H9 (cell line): ENCODE results near the gene IRF7. TPM values are rescaled to one million over a fixed set of nuclear protein-coding genes. Genes with fewer than 3 reads are reported as not detected.

Experiments
- DNase-seq: peaks from one replicate; pipeline ENCODE4 v3.0.0-alpha.2; 2017
- H2AFZ ChIP-seq: one replicate; pipeline ENCODE4 v1.6.1; 2013; ENCODE audit warnings: mild to moderate bottlenecking, low read length, control low read depth, moderate library complexity
- H2AK5ac ChIP-seq: 2 replicates; pipeline ENCODE4 v1.6.1; 2013; ENCODE audit warnings: low read length, control low read depth, mixed read lengths; ENCODE audit not compliant: insufficient read length
- H2BK120ac ChIP-seq: one replicate; pipeline ENCODE4 v1.6.1; 2013; ENCODE audit warnings: low read depth, mild to moderate bottlenecking, low read length, control low read depth, inconsistent platforms; ENCODE audit not compliant: poor library complexity, severe bottlenecking
- H2BK12ac ChIP-seq: 2 replicates; pipeline ENCODE4 v1.6.1; 2013; ENCODE audit warnings: low read length, control low read depth, mixed read lengths, low read depth; ENCODE audit not compliant: insufficient read length
- H2BK15ac ChIP-seq: 2 replicates; pipeline ENCODE4 v1.6.1; 2013; ENCODE audit warnings: low read depth, low read length, control low read depth
- H2BK20ac ChIP-seq: one replicate; pipeline ENCODE4 v1.6.1; 2013; ENCODE audit warnings: low read depth, mild to moderate bottlenecking, low read length, control low read depth, inconsistent platforms; ENCODE audit not compliant: poor library complexity, severe bottlenecking
- H2BK5ac ChIP-seq: 2 replicates; pipeline ENCODE4 v1.6.1; 2013; ENCODE audit warnings: low read length, control low read depth, mixed read lengths; ENCODE audit not compliant: insufficient read length
- H3K14ac ChIP-seq: 2 replicates; pipeline ENCODE4 v1.6.1; 2013; ENCODE audit warnings: low read length, control low read depth; ENCODE audit not compliant: insufficient read depth
- H3K18ac ChIP-seq: 2 replicates; pipeline ENCODE4 v1.6.1; 2013; ENCODE audit warnings: low read depth, mild to moderate bottlenecking, mixed read lengths, low read length, control low read depth; ENCODE audit not compliant: insufficient read length
- H3K23ac ChIP-seq: 2 replicates; pipeline ENCODE4 v1.6.1; 2013; ENCODE audit warnings: low read length, control low read depth, mixed read lengths, low read depth; ENCODE audit not compliant: insufficient read length
- H3K23me2 ChIP-seq: 2 replicates; pipeline ENCODE4 v1.6.1; 2013; ENCODE audit warnings: low read depth, mild to moderate bottlenecking, mixed read lengths, low read length, control low read depth; ENCODE audit not compliant: insufficient read length, poor library complexity, severe bottlenecking
- H3K27ac ChIP-seq: 2 replicates; pipeline ENCODE4 v1.5.1; 2013; ENCODE audit warnings: low read length, control low read depth, mixed read lengths, low read depth; ENCODE audit not compliant: insufficient read length
- H3K27me3 ChIP-seq: 2 replicates; pipeline ENCODE4 v1.6.1; 2013; ENCODE audit warnings: low read length, control low read depth, inconsistent platforms; ENCODE audit not compliant: insufficient read depth
- H3K4ac ChIP-seq: 2 replicates; pipeline ENCODE4 v1.6.1; 2013; ENCODE audit warnings: low read depth, mild to moderate bottlenecking, control low read depth, inconsistent platforms, low read length, moderate library complexity
- H3K4me1 ChIP-seq: 2 replicates; pipeline ENCODE4 v1.6.1; 2013; ENCODE audit warnings: low read length, control low read depth, inconsistent platforms; ENCODE audit not compliant: insufficient read depth
- H3K4me2 ChIP-seq: 2 replicates; pipeline ENCODE4 v1.6.1; 2013; ENCODE audit warnings: low read length, control low read depth, mixed read lengths; ENCODE audit not compliant: insufficient read length, insufficient read depth
- H3K56ac ChIP-seq: 2 replicates; pipeline ENCODE4 v1.6.1; 2013; ENCODE audit warnings: low read depth, mild to moderate bottlenecking, mixed read lengths, low read length, control low read depth; ENCODE audit not compliant: insufficient read length
- H3K79me1 ChIP-seq: 2 replicates; pipeline ENCODE4 v1.6.1; 2013; ENCODE audit warnings: low read depth, mild to moderate bottlenecking, moderate library complexity, low read length, control low read depth, inconsistent platforms; ENCODE audit not compliant: insufficient read depth, poor library complexity, severe bottlenecking
- H3K79me2 ChIP-seq: 2 replicates; pipeline ENCODE4 v1.6.1; 2013; ENCODE audit warnings: low read length, control low read depth, inconsistent platforms; ENCODE audit not compliant: insufficient read depth
- H3K9ac ChIP-seq: 2 replicates; pipeline ENCODE4 v1.6.1; 2013; ENCODE audit warnings: low read length, control low read depth, mixed read lengths; ENCODE audit not compliant: insufficient read length; ENCODE audit errors: extremely low read depth
- H3K9me3 ChIP-seq: one replicate; pipeline ENCODE4 v1.6.1; 2013; ENCODE audit warnings: low read depth, low read length, inconsistent platforms; ENCODE audit not compliant: control insufficient read depth
- H3T11ph ChIP-seq: one replicate; pipeline ENCODE4 v1.6.1; 2013; ENCODE audit warnings: mild to moderate bottlenecking, low read length, control low read depth, inconsistent platforms
- H4K20me1 ChIP-seq: one replicate; pipeline ENCODE4 v1.6.1; 2013; ENCODE audit not compliant: control insufficient read depth, insufficient read length, insufficient read depth
- H4K5ac ChIP-seq: 2 replicates; pipeline ENCODE4 v1.6.1; 2013; ENCODE audit warnings: low read depth, mild to moderate bottlenecking, mixed read lengths, low read length, control low read depth; ENCODE audit not compliant: insufficient read length
- H4K8ac ChIP-seq: replicated peaks from 2 replicates; pipeline ENCODE4 v1.6.1; 2013; ENCODE audit warnings: low read length, control low read depth, mixed read lengths, low read depth; ENCODE audit not compliant: insufficient read length
- H4K91ac ChIP-seq: 2 replicates; pipeline ENCODE4 v1.6.1; 2013; ENCODE audit warnings: low read depth, mild to moderate bottlenecking, moderate library complexity, mixed read lengths, low read length, control low read depth; ENCODE audit not compliant: insufficient read length
- H3K27ac Mint-ChIP-seq, 3 experiments: 2 replicates in 2 of 3; 3 replicates in 1 of 3; pipeline ENCODE4 v1.8.0; 2020 to 2021; ENCODE audit warnings: mixed read lengths in 3 of 3, mild to moderate bottlenecking in 1 of 3, moderate library complexity in 1 of 3
- H3K27me3 Mint-ChIP-seq: 2 replicates; pipeline ENCODE4 v1.8.0; 2021; ENCODE audit warnings: low read depth, mild to moderate bottlenecking, moderate library complexity, mixed read lengths
- H3K36me3 Mint-ChIP-seq, 3 experiments: 2 replicates in 2 of 3; 3 replicates in 1 of 3; pipeline ENCODE4 v1.8.0; 2020 to 2021; ENCODE audit warnings: low read depth in 3 of 3, mixed read lengths in 3 of 3; ENCODE audit not compliant: insufficient read depth in 1 of 3
- H3K4me1 Mint-ChIP-seq, 2 experiments: 2 replicates each; pipeline ENCODE4 v1.8.0; 2020; ENCODE audit warnings: mixed read lengths in 2 of 2
- H3K4me3 Mint-ChIP-seq, 2 experiments: 2 replicates in 1 of 2; 3 replicates in 1 of 2; pipeline ENCODE4 v1.8.0; 2020 to 2021; ENCODE audit warnings: mild to moderate bottlenecking in 2 of 2, mixed read lengths in 2 of 2, moderate library complexity in 1 of 2
- H3K9me3 Mint-ChIP-seq, 2 experiments: 2 replicates in 1 of 2; 3 replicates in 1 of 2; pipeline ENCODE4 v1.8.0; 2020; ENCODE audit warnings: mild to moderate bottlenecking in 2 of 2, mixed read lengths in 2 of 2, moderate library complexity in 1 of 2
- WGBS: extraction: QIAGEN DNeasy Blood & Tissue Kit; methylation state at CpG from one replicate; pipeline ENCODE4 v1.1.7; 2013; ENCODE audit warnings: missing lambda C conversion rate, low lambda C conversion rate, mixed read lengths; ENCODE audit not compliant: insufficient read length; ENCODE audit errors: extremely low coverage; 5-methylcytosine and 5-hydroxymethylcytosine counted together
- total RNA-seq: library from RNA; stranded (reverse); gene quantifications from 2 replicates; pipeline ENCODE4 v1.2.1, GENCODE V29; 2021
- TF ChIP-seq, protein P1 (sequence below): fragments of 200-600 bp; sonication (generic); conservative IDR thresholded peaks from 3 replicates; pipeline ENCODE4 v1.8.0; 2021; ENCODE audit warnings: antibody characterized with exemption, mild to moderate bottlenecking

Gene IRF7
- total RNA-seq, 1 experiment from 2014 or later, result 9.8 TPM

DNA sequence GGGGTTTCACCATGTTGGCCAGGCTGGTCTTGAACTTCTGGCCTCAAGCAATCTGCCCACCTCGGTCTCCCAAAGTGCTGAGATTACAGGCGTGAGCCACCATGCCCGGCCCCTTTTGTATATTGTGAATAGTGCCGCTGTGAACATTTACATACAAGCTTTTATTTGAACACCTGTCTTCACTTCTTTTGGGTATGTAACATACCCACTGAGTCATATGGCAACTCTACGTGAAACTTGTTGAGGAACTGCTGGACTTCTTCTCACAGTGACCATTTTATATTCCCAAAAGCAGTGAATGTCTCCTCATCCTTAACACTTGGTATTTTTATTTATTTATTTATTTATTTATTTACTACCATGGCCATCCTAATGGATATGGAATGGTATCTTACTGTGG, 15.1 kb upstream of the IRF7 start:
- peaks cover 0 to 9% (median 0%) of the 10 kb centered on the region in 3 experiments; a peak in 4 of 7 replicates for H3K36me3 Mint-ChIP-seq
- H3K4me3 Mint-ChIP-seq, result no peak overlapping the region
- peaks cover 44% of the 10 kb centered on the region for H3K27me3 Mint-ChIP-seq
- Histone ChIP-seq H2AK5ac (no peak overlapping the region), H2BK15ac (no peak overlapping the region), H3K4me1 (no peaks in the 10 kb centered on the region), H2BK120ac (no peak overlapping the region), H3K9ac (no peak overlapping the region), H3K4ac (no peak overlapping the region), H4K8ac (no peak overlapping the region), H3K56ac (no peak overlapping the region), H2BK20ac (no peak overlapping the region), H4K91ac (no peak overlapping the region), H2AFZ (no peak overlapping the region), H3T11ph (no peak overlapping the region), H3K27me3 (peaks cover 10% of the 10 kb centered on the region; the same call in 1 of the 2 replicates), H2BK12ac (no peak overlapping the region), H3K27ac (no peak overlapping the region), H2BK5ac (no peak overlapping the region), H3K9me3 (no peaks in the 10 kb centered on the region), H3K4me2 (no peak overlapping the region), H3K79me1 (no peaks in the 10 kb centered on the region), H4K20me1 (no peaks in the 10 kb centered on the region), H3K18ac (no peak overlapping the region), H3K14ac (no peak overlapping the region), H4K5ac (no peak overlapping the region), H3K23me2 (no peaks in the 10 kb centered on the region), H3K23ac (no peak overlapping the region), H3K79me2 (no peaks in the 10 kb centered on the region)
- TF ChIP-seq, protein P1, sequence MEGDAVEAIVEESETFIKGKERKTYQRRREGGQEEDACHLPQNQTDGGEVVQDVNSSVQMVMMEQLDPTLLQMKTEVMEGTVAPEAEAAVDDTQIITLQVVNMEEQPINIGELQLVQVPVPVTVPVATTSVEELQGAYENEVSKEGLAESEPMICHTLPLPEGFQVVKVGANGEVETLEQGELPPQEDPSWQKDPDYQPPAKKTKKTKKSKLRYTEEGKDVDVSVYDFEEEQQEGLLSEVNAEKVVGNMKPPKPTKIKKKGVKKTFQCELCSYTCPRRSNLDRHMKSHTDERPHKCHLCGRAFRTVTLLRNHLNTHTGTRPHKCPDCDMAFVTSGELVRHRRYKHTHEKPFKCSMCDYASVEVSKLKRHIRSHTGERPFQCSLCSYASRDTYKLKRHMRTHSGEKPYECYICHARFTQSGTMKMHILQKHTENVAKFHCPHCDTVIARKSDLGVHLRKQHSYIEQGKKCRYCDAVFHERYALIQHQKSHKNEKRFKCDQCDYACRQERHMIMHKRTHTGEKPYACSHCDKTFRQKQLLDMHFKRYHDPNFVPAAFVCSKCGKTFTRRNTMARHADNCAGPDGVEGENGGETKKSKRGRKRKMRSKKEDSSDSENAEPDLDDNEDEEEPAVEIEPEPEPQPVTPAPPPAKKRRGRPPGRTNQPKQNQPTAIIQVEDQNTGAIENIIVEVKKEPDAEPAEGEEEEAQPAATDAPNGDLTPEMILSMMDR, result no peak
- DNase-seq, result no peak
- no peak overlapping the region for H3K27ac Mint-ChIP-seq
- WGBS, result no CpG with 5 or more reads among the region's 5 CpGs
- peaks cover 9 to 20% of the 10 kb centered on the region in 2 experiments for H3K4me1 Mint-ChIP-seq
- no peaks in the 10 kb centered on the region; a peak in 1 of 5 replicates for H3K9me3 Mint-ChIP-seq
